Caco-2 (cell line): ENCODE measurements around the gene SOAT2. TPM values are rescaled to one million over a fixed set of nuclear protein-coding genes. Genes with fewer than 3 reads are reported as not detected.

ENCODE experiments used
- BruUV-seq: library from RNA; stranded (reverse); fragments of 400-500 nt; replicated peaks from 2 replicates; lab custom pipeline; 2021; lab: Mats Ljungman, UMichigan
- CTCF ChIA-PET: fragments of 300-600 bp; sonication (Branson Sonifier 250); formaldehyde crosslinking; loops from one replicate; lab custom pipeline; 2022; ENCODE audit warnings: antibody characterized with exemption; lab: Charles Lee
- POLR2A ChIA-PET: fragments of 300-600 bp; sonication (Branson Sonifier 250); formaldehyde crosslinking; loops from one replicate; lab custom pipeline; 2022; ENCODE audit warnings: antibody characterized with exemption; lab: Charles Lee
- DNase-seq, 2 experiments: peaks; one replicate each; pipeline versions ENCODE4 v3.0.0 to v3.0.0-alpha.2; 2020 to 2022
- H3K27me3 ChIP-seq: replicated peaks from 2 replicates; pipeline ENCODE4 v1.6.0; 2011; ENCODE audit warnings: low read length; ENCODE audit not compliant: control insufficient read depth, insufficient read depth
- H3K36me3 ChIP-seq: 2 replicates; pipeline ENCODE4 v1.5.1; 2011; ENCODE audit warnings: low read length; ENCODE audit not compliant: control insufficient read depth, insufficient read depth
- H3K4me1 ChIP-seq: fragments of 250-450 bp; sonication (Bioruptor Pico); 2 replicates; pipeline ENCODE4 v1.5.1; 2020; ENCODE audit warnings: mild to moderate bottlenecking
- H3K4me3 ChIP-seq: 2 replicates; pipeline ENCODE4 v1.5.1; 2011; ENCODE audit warnings: low read depth, mild to moderate bottlenecking, control low read depth, low read length
- H3K9me3 ChIP-seq: fragments of 250-450 bp; sonication (Bioruptor Pico); 2 replicates; pipeline ENCODE4 v1.5.1; 2020; ENCODE audit warnings: mild to moderate bottlenecking, moderate library complexity
- H3K27ac Mint-ChIP-seq: one replicate; pipeline ENCODE4 v1.8.0; 2022; ENCODE audit warnings: mixed read lengths; ENCODE audit not compliant: unreplicated experiment
- H3K27me3 Mint-ChIP-seq: one replicate; pipeline ENCODE4 v1.8.0; 2022; ENCODE audit warnings: mixed read lengths; ENCODE audit not compliant: insufficient read depth, unreplicated experiment
- H3K36me3 Mint-ChIP-seq: one replicate; pipeline ENCODE4 v1.8.0; 2022; ENCODE audit warnings: mild to moderate bottlenecking, mixed read lengths; ENCODE audit not compliant: insufficient read depth, unreplicated experiment
- H3K4me1 Mint-ChIP-seq: one replicate; pipeline ENCODE4 v1.8.0; 2022; ENCODE audit warnings: low read depth, mixed read lengths; ENCODE audit not compliant: unreplicated experiment
- H3K4me3 Mint-ChIP-seq: one replicate; pipeline ENCODE4 v1.8.0; 2022; ENCODE audit warnings: mild to moderate bottlenecking, moderate library complexity, mixed read lengths; ENCODE audit not compliant: unreplicated experiment
- H3K9me3 Mint-ChIP-seq: one replicate; pipeline ENCODE4 v1.8.0; 2022; ENCODE audit warnings: mixed read lengths; ENCODE audit not compliant: unreplicated experiment
- CTCF ChIP-seq, 2 experiments: fragments of 200-600 bp in 1 of 2; IDR thresholded peaks; 1 replicate in 1 of 2; 2 replicates in 1 of 2; pipeline versions ENCODE4 v1.5.1 to v1.8.0; 2011 to 2022; ENCODE audit warnings: antibody characterized with exemption in 1 of 2, control low read depth in 1 of 2, inconsistent platforms in 1 of 2, low read depth in 1 of 2, low read length in 1 of 2, mild to moderate bottlenecking in 1 of 2, moderate library complexity in 1 of 2; ENCODE audit not compliant: insufficient read depth in 1 of 2, severe bottlenecking in 1 of 2, unreplicated experiment in 1 of 2
- intact Hi-C: fragments of 100-400 bp; cut with micrococcal nuclease; formaldehyde crosslinking; loops from one replicate; pipeline ENCODE4 v1.10.0; 2022; ENCODE audit not compliant: unreplicated experiment
- total RNA-seq: library from RNA; stranded (reverse); gene quantifications from 2 replicates; pipeline ENCODE4 v1.2.3, GENCODE V29; 2022

The SOAT2 gene
- total RNA-seq, 1 experiment from 2014 or later, result 6.5 TPM

GRCh38 chr12:53096759-53097158, 6.5 kb upstream of the SOAT2 start:
- BruUV-seq, result no TSS peak
- Mint-ChIP-seq H3K4me3 (peak overlapping the region; percentile 68), H3K4me1 (peaks cover 27% of the 10 kb centered on the region), H3K36me3 (peaks cover 6% of the 10 kb centered on the region), H3K27ac (peak overlapping the region; percentile 15), H3K9me3 (no peaks in the 10 kb centered on the region), H3K27me3 (no peaks in the 10 kb centered on the region)
- TF ChIP-seq CTCF (IDR thresholded peaks at IDR 0.05; ENCODE audit: insufficient read depth in 1 of 2, low read depth in 1 of 2, low read length in 1 of 2, severe bottlenecking in 1 of 2, unreplicated experiment in 1 of 2), result no peak
- H3K9me3 ChIP-seq, result no peaks in the 10 kb centered on the region
- H3K27me3 ChIP-seq, result no peaks in the 10 kb centered on the region
- no peaks in the 10 kb centered on the region for H3K36me3 ChIP-seq
- peaks cover 13% of the 10 kb centered on the region for H3K4me1 ChIP-seq
- POLR2A ChIA-PET, result interaction anchor here (0.6 kb wide), 1 partner anchor 181 kb away, joined by 3 read pairs; no protein-coding TSS in a partner anchor
- no peak for DNase-seq
- CTCF ChIA-PET, result interaction anchor here (1.0 to 7.5 kb wide), 2 partner anchors 18 to 30 kb away, joined by 3 to 95 read pairs; partner anchors contain the start of gene SPRYD3
- intact Hi-C loops, result no loop called here
- H3K4me3 ChIP-seq, result no peak overlapping the region

GRCh38 chr12:53097207-53097563, 6.1 kb upstream of the SOAT2 start:
- Histone ChIP-seq H3K36me3 (no peaks in the 10 kb centered on the region), H3K4me1 (peaks cover 17% of the 10 kb centered on the region), H3K9me3 (no peaks in the 10 kb centered on the region), H3K4me3 (peak overlapping the region; percentile 54), H3K27me3 (no peaks in the 10 kb centered on the region)
- Mint-ChIP-seq H3K36me3 (peaks cover 6% of the 10 kb centered on the region), H3K27ac (peak overlapping the region; percentile 15), H3K4me1 (peaks cover 29% of the 10 kb centered on the region), H3K4me3 (peak overlapping the region; percentile 68), H3K9me3 (no peaks in the 10 kb centered on the region), H3K27me3 (no peaks in the 10 kb centered on the region)
- intact Hi-C loops, result no loop called here
- no TSS peak for BruUV-seq
- DNase-seq, result no peak
- CTCF ChIA-PET, result interaction anchor here (1.0 to 7.5 kb wide), 2 partner anchors 18 to 31 kb away, joined by 3 to 95 read pairs; partner anchors contain the start of gene SPRYD3
- no peak for TF ChIP-seq CTCF (IDR thresholded peaks at IDR 0.05; ENCODE audit: insufficient read depth in 1 of 2, low read depth in 1 of 2, low read length in 1 of 2, severe bottlenecking in 1 of 2, unreplicated experiment in 1 of 2)
- POLR2A ChIA-PET, result interaction anchor here (0.6 kb wide), 1 partner anchor 181 kb away, joined by 3 read pairs; no protein-coding TSS in a partner anchor

GRCh38 chr12:53097564-53098353, 5.5 kb upstream of the SOAT2 start, which contains the start of gene IGFBP6:
TSS of gene IGFBP6 (plus strand) at chr12:53097667. CDS start at chr12:53097718, 51 bp downstream.
- Histone ChIP-seq H3K36me3 (no peaks in the 10 kb centered on the region), H3K4me1 (peaks cover 22% of the 10 kb centered on the region), H3K27me3 (no peaks in the 10 kb centered on the region), H3K9me3 (no peaks in the 10 kb centered on the region), H3K4me3 (peak within 1 kb of the TSS; percentile 54)
- no TSS peak for BruUV-seq
- H3K9me3 Mint-ChIP-seq, result no peaks in the 10 kb centered on the region
- no peaks in the 10 kb centered on the region for H3K27me3 Mint-ChIP-seq
- H3K27ac Mint-ChIP-seq, result peak within 1 kb of the TSS; percentile 15
- peak within 1 kb of the TSS; percentile 68 for H3K4me3 Mint-ChIP-seq
- H3K36me3 Mint-ChIP-seq, result peaks cover 6% of the 10 kb centered on the region
- H3K4me1 Mint-ChIP-seq, result peaks cover 34% of the 10 kb centered on the region
- CTCF ChIA-PET, result interaction anchor here (1.0 to 7.5 kb wide), 3 partner anchors 18 to 31 kb away, joined by 3 to 95 read pairs (median 16); partner anchors contain the start of gene SPRYD3
- POLR2A ChIA-PET, result interaction anchor here (0.6 kb wide), 1 partner anchor 27 kb away, joined by 3 read pairs; no protein-coding TSS in a partner anchor
- DNase-seq, result peak; percentile 60 to 61
- no peak for TF ChIP-seq CTCF (IDR thresholded peaks at IDR 0.05; ENCODE audit: insufficient read depth in 1 of 2, low read depth in 1 of 2, low read length in 1 of 2, severe bottlenecking in 1 of 2, unreplicated experiment in 1 of 2)
- intact Hi-C loops, result no loop called here
